NOMO-1 treated with dmso at 0.1 percent for 144 hours (cell line): ENCODE data around the gene OPCML.

Experiments
- DNase-seq: peaks from one replicate; lab custom pipeline; 2025; ENCODE audit not compliant: unreplicated experiment; lab: John Stamatoyannopoulos, UW

OPCML gene

DNA sequence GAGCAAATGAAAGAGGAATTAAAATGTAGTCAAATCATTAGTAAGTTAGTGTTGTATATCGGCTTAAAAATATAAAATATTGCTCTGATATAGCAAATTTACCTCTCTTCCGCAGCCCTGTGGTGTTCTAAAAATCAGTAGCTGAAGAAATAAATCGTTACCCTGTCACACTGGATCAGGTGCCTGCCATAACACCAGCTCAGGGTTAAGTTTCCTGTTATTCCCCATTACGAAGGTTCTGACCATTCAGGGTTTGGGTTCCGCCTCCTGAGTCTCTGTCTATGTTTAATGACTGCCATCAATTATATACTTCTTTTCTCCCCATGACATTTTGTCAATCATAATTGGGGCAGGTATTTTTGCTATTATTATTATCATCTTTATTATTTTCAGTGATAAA, 658.5 kb downstream of the OPCML start:
- no peak for DNase-seq

DNA sequence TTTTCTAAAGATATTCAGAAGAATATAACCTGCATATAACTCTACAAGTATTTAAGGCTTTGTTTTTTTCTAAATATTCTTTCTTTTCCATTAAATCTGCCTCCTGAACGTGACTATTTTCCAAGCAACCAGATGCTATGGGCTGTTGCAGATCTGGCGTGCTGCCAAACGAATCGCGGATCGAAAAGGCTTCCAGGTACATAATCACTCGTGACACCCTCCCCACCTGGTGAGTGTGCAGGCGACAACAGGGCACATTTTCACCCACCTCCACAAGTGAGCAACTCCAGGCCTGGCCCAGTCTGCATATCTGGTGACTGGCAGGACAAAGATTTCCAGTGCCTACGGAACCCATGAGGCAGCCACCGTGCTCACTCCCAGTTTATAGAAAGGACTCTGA, 660.1 kb downstream of the OPCML start:
- DNase-seq: no peak

DNA sequence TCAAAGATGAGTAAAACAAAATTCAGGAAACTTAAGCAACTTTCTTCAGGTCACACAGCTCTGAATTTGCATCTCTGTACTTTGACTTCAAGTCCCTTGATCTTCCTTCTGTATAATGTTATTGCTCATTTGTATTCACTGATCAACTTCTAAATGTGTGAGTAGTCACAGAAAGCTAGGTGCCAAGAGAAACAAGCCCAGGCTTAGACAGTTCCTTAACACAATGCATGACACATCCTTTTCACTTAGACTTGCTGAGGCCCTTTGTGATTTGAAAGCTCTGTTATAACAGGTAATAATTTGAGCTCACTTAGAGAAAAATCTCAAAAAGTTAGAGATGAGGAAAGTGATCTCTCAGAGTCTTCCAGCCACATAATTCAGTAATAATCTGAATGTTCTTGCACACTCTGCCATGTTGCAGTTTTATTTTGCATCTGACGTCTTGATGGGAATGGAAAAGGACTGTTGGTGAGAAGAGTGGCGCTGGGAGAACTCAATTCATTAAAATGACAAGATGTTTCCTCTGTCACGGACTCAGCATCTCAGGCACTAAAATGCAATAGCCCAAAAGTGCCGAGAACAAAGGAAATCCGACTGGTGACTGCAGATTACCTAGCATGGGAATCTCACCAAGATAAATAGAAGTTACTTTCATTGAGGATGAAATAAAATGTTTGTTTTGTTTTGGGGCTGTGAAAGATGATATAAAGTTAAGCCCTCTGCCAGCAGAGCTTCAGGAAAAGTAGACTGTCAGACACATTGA, 665.3 kb downstream of the OPCML start:
- no peak for DNase-seq

DNA sequence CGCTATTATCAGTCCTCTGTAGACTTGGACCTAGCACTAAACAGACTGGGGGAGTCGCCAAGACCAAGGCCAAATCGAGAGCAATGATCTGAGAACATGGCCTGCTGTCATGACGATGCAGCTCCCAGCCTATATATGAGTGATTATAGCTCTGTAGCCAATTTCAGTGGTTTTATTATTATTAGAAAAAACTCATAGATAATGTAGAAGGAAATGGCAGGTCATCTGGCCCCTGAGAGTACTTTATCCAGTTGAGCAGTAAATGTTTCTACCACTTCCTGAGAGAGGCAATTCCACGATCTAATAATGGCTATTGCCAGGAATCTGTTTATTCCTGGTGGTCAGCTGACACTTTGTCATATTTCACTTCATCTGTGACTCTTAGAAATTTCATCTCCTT, 666.7 kb downstream of the OPCML start:
- no peak for DNase-seq

DNA sequence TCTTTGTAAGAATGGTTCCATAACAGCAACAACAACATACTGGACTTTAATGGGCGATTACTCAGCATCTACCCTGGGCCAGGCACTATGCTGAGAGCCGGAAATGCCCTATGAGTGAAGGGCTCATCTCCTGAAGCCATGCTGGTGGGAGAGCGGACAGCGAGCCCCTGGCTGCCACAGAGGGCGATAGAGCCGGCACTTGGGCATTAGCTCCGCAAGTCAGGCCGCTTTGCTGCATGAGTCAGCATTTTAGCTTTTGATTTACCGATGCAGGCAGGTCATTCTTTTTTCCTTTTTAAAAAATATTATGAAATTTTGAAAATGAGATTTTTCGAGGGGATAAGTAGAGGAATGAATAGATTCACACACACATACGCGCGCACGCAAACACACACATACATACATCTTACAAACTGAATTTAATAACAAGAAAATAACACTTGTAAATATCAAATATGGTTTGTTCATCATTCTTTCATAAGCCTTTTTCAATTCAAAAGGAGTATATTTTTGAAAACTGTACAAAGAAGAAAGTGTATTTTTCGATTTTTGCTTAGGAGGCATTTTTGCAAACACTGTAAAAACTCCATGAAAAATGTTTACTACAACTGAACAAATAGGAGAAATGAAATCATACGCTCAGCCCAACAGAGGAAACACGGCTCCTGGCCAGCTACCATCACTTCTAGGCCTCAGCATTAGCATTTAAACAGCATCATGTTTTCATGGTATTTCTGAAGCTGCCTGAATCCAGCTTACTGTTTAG, 667.3 kb downstream of the OPCML start:
- no peak for DNase-seq

DNA sequence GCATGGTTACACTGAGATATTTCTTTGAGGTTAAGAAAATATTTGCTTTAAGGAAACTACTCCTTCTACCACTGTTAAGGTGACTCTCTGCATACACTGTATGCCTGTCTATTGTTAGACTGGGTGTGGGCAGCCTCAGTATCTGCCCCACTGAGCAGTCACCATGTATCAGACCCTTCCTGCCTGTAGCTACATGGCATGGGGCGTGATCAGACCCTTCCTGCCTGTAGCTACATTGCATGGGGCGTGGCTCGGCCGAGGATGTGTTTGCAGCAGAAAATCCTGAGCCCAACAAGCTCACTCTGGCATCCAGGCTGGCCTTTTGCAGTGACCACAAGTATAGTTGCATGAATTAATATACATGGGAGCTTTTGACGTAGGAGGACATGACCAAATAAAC, 669.4 kb downstream of the OPCML start:
- no peak for DNase-seq

DNA sequence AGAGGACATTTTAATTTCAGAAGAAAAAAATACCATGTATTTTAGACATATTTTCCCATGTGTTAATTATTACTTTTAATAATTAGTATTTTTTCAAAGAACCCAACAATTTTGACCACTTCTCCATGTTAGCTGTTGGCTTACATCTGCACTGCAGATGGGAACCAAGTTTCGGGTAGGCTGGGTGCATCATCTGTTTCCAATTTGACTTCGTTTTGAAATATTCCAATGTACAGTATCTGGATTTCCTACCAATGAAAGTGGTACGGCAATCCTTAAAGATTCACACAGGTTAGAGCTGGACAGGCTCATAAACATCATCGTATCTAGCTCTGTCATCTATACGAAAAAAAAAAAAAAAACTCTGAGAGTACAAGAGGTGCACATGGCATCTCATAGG, 670.2 kb downstream of the OPCML start:
- DNase-seq: no peak

DNA sequence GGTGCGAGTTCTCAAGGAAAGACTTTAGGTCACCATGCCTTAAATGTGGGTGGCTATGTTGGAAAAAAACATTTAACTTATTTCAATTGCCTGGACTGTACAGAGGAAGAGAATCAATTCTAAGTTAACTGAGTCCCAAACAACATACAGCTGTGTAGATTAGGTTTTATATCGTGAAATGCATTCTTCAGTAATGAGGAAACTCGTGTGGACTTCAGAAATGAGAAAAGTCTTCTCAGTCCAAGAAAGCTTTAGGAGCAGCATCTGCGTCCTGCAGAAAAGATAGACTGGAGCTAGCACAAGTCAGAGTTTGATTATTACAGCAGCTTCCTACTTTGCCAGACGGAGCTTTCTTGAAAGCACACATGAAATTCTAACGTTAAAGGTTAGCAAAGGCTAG, 673.0 kb downstream of the OPCML start:
- no peak for DNase-seq

DNA sequence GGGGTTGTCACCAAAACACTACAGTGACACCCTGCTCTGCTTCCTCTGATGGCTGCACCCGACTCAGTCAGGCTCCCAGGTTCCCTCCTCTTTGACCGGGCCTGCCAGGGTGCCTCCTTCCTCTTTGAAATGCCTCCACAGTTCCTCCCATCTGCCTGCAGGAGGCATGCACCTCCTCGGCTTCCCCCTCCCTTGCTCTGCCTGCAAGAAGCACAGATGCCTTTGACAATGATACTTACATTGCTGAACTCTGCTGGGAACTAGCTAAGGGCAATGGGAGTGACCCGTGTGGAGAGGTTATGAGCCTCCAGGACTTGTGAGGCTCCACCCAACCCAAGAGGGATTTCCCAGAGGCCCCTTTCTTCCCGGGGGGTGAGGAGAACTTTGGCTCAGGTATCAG, 674.1 kb downstream of the OPCML start:
- DNase-seq: no peak

DNA sequence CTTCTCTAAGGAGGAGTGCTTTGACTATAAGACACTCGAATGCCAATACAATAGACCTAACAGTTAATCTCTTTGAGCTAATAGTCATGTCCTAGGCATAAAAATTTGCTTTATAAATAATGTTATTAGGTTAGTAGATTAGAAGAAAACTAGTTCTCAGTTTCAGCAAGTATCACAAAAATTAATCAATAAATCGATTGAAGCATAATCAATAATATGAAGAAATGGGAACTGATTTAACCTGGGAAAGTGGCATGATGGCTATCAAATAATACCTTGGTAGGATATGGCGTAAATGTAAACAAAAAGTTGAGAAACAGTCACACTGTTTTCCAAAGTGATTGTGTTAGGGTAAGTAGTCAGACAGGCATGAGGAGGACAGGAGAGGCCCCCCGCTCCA, 676.3 kb downstream of the OPCML start:
- no peak for DNase-seq

DNA sequence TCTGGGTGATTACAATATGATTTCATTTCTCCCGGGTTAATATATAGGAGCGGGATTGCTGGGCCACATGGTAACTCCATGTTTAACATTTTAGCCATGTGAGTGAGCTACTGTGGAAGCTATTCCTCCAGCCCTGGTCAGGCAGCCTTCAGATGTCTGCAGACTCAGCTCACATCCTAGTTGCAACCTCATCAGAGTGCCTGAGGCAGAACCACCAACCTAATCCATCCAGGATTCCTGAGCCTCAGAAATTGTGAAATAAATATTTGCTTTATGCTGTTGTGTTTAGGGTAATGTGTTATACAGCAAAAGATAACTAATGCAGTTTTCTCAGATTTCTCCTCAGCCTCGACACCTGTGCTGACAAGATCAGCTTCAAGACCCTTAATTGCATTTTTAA, 676.8 kb downstream of the OPCML start:
- DNase-seq: no peak

DNA sequence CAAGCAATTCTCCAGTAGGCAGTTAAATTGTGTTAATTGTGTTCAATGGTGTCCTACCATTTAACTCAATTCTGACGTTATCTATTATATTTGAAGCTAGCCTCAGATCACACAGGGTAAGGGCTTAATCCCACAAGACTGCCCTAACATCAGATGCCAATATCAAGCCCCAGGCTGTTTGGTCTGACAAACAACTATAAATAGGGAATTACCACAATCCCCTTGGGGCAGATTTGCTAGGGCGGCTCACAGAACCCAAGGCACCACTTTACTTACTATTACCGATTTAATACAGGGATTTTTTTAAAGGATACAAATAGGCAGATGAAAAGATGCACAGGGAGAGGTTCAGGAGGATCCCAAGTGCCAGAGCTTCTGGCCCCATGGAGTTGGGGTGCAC, 678.4 kb downstream of the OPCML start:
- DNase-seq: no peak

DNA sequence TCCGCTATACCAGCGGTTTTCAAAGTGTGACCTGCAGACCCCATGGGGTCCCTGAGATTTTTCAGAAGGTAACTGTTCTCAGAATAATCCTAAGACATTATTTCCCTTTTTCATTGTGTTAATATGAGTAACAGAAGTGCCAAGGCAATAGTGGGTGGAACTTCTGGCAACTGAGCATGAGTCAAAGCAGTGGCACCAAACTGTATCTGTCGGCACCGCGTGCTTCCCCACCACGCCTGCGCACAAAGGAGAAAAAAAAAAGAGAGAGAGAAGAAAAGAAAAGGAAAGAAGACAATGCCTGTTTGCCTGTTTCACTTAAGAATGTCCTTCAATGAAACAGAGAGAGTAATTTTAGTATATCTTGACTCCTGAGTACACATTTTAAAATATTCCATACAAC, 679.9 kb downstream of the OPCML start:
- DNase-seq: no peak

DNA sequence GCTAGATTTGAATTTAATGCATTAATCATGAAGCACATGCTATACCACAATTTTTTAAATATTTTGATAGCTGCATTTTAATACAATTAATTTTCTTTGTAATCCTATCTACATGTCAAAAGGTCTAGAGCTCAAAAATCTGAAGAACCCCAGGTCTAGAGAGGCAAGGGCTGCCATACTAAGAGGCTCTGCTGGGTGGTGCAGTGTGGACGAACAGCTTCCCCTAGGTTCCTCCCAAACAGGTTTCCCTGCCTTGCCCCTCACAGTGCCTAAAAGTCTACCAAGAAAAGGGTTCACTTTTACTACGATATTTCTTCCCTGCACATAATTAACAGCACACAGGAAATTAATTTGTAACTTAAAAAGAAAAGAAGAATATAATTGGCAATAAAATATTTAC, 681.1 kb downstream of the OPCML start:
- no peak for DNase-seq

DNA sequence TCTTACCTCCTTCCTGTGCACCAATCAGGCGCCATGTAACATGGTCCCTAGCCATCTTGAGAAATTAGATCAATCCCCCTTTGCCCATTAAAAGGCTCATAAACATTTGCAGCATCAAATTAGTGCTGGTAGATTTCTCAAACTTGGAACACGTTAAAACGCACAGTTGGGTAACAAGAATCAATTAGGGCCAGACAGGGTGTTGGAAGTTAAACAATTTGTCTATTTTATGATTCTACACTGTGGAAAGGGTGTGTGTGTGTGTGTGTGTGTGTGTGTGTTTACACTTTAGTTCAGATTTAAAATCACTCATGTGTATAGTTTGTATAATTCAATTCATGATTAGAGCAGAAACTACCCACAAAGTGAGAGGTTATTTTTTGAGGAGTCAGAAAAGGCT, 682.0 kb downstream of the OPCML start:
- no peak for DNase-seq

DNA sequence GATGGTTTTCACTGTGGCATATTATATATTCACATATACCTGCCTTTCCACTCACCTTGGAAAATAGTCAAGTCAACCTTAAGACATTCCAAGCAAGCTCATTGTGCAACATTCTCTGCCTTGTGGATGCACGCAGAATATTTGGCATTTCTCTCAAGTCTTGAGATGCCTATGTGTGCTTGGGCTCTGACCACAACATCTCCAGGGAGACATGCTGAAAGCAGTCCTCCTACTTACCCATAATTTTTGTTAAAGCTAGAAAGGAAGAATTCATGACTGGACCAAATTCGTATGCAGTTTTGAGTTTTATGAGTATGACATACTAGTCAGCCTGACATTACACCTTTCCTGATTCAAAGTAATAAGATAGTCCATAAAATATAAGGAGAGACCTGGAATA, 684.0 kb downstream of the OPCML start:
- no peak for DNase-seq

DNA sequence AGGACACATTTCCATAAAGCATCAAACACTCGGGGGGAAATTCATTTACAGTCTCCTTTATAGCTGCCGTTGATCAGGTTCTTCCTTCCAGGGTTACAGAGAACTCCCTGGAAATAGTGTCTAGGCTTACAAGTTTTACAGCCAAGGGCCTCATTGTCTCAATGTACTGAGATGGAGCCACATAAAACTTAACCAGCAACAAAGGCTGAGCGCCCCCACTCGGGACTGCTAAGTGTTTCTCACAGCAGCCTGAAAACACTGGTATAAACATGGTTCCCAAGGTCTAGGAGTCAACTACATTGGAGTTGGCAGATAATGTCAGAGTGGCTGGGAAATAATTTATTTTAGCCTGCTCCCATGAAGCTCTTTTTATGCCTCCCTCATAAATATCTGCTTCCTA, 686.2 kb downstream of the OPCML start:
- DNase-seq: no peak

DNA sequence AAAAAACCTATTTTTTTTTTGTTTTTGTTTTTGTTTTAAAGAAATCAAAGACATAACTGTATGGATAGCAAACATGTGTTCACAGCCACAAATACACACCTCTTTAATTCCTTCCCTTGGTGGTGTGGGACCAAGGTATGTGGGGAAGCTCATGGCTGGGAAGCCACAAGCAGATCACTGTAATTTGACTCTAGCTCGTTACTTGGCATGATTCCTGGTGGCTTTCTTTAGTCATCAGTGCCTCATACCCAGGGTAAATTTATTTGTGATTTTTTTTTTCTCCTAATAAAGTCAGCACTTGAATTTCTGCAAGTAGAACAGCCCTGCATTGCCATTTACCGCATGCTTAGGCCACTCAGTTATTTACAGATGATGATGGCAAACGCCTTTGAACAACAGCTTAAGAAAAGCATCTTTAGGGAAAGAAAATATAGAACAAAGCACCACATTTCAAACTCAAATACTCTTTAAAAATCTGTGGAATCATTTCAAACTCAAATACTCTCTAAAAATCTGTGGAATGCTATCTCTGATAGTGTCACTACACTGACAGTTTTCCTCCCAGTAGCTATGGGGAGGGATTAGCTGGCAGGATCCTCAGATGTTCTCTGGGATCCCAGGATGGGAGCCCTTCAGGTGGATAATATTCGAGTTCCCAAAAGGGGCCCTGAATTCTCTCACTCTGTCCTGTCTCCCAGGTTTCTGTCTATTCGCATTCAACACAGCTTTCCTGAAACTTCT, 687.2 kb downstream of the OPCML start:
- DNase-seq: no peak

DNA sequence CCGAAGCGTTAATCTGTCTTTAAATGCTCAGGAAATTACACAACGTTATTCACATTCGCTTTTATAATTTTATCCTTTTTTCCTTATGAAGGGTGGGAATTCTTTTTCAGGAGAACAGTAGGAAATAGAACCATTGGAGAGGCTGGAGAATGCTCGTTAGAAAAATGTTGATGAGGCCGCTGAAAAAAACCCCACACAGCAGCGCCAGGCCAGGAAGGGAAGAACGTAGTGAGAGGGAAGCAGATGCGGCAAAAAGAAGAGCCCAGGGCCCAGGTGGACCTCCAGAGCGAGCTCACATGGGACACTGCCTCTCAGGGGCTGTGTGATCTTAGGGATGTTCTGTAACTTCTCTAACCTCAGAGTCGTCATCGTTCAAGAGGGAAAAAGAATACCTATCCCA, 691.6 kb downstream of the OPCML start:
- no peak for DNase-seq

DNA sequence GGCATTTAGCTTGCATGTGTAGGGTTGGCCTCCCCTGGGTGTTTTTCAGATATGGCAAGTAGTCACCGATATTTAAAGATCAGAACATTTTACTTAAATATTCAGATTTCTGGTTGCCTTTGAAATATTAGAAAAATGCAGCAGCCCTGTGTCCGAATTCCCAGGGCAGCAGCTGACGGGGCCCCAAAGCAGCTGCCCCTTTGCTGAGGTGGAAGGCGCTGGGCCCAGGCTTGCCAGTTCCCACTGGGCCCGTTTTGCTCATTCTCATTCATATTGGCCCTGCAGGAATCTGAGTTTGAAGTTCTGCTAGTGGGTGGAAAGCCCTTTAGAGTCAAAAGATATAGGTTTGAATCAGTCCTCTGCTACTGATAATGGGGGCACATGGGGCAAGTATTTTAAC, 692.1 kb downstream of the OPCML start:
- no peak for DNase-seq

DNA sequence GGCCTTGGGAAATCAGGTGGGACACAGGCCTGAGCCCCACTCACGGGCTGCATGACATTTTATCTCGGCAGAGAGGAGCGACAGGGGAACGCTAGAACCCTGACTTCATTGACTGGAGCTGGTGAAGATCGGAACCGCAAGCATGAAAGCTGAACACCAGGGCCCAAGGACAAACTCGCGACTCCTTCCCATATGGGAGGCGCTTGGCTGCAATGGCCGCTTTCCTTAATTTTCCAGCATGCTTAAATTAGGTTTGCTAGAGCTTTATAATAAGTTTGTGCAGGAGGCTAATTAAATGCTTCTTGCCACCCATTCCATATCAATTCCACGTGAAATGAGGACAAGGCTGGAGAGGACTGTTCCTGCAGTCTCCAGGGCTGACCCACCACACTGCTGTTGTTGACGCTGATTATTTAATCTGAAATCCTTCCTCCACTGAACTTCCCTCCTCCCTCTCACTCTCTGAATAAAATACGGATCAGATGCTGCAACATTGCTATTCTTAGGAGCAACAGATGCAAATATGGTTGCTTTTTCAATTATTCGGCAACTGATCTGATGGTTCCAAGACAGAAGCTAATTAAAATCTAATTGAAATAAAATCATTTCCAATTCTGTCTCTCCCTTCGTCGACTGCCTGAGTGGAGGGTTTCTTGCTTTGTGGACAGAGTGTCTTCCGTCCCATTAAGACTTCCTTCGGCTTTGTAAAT, 692.9 kb downstream of the OPCML start:
- DNase-seq: no peak
